Fibroblast of skin of abdomen (primary cell): Measurements from ENCODE around the gene SLC22A17.

Experiments used
- DNase-seq: peaks from one replicate; pipeline ENCODE4 v3.0.0-alpha.2; 2013

The SLC22A17 gene

DNA sequence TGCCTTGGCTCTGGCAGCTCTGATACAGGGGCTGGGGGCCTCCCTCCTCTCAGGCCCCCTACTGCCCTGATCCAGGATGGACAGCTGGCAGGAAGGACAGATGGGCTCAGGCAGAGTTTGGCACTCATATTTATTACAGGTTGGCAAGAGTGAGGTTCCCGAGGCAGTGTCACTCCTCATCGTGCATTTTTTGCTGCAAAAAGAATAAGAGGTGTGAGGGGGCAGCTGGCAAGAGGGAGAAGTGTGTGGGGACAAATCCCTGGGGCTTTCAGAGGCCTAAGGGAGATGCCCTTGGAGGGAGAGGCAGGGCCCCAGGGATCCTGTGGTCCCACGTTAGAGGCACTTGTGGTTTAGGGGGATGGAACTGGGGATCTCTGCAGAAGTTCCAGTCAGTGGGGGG is 29.2 kb upstream of the SLC22A17 start:
- no peak for DNase-seq

DNA sequence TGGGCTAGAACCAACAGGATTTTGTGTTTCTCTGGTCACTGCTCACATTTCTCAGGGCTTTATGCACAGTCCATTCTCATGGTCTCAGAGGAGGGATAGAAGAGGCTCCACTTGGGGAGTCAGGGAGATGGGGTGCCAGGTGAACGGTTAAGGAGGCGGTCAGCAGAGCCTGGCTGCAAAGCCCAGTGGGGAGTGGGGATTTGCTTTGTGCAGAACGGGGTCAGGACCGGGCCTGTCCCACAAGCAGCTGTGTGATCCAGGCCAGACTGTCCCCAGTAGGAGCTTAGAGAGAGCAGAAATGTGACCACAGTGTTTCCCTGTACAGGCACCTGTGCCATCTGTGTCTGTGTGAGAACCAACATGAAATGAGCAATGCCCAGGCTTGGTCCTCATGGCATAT is 28.3 kb upstream of the SLC22A17 start:
- DNase-seq: no peak

DNA sequence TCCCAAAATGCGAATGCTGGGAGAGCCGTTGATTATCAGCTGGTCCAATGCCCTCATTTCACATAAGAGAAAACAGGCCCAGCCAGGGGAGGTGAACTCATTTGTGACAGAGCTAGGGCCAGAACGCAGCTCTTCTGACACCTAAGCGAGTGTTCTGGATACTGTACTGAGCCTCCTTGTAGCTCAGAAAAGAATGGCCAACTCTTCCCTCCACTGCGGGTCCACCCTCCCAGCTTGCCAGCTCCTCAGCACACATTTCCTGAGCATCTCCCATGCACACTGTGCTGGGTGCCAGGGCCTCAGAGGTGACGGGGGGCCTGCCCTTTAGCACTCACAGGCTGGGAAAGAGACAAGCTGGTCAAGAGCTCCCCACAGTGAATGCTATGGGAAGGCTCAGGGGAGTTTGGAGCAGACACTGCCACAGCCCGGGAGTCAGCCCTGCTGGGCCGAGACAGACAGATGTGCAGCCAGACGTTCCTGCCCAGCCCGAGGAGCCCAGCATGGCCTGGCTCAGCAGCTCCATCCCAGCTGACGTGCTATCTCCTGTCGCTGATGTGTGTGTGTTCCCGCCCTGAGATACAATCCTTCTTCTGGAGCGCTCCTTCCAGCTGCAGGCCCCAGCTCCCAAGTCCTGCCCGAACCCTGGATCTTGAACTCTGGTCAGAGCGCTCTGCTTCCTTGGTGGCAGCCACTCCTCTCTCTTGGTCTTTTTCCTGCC is 27.7 kb upstream of the SLC22A17 start:
- DNase-seq: no peak

DNA sequence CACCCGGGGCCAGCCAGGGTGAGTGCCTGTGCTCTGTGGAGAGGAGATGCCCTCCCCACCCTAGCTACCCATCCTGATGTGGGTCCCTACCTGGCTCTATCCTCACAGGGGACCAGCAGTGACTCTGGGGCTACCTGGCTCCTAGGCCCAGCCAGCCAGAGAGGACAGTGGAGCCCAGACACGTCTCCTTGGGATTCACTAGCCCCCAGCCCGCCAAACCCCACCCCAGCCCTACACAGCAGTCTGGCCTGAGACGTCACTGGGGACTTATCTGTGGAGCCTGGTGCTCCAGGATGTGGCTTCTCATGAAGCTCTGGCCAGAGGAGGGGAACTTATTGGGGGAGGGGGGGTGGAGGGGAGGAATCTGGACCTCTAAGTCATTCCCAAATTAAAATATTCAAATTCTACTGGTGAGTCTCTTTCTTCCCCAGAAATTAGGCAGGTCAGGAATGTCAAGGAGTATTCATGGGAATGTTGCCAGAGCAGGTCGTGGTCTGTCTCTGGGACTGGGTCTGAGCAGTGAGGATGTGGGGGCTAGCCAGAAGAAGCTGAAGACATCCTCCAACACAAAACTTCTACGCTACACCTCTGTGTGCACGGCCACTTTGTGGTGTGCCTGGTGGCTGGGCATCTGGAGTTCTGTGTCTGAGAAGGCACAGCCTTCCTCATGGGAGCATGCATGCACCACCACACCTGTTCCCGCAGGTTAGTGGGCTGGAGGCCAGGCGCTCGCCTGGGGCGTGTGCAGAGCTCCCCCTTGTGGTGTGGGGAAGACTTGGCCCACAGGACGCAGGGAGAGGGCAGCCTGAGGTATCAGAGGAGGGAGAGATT is 26.9 kb upstream of the SLC22A17 start:
- DNase-seq: peak; percentile 28

DNA sequence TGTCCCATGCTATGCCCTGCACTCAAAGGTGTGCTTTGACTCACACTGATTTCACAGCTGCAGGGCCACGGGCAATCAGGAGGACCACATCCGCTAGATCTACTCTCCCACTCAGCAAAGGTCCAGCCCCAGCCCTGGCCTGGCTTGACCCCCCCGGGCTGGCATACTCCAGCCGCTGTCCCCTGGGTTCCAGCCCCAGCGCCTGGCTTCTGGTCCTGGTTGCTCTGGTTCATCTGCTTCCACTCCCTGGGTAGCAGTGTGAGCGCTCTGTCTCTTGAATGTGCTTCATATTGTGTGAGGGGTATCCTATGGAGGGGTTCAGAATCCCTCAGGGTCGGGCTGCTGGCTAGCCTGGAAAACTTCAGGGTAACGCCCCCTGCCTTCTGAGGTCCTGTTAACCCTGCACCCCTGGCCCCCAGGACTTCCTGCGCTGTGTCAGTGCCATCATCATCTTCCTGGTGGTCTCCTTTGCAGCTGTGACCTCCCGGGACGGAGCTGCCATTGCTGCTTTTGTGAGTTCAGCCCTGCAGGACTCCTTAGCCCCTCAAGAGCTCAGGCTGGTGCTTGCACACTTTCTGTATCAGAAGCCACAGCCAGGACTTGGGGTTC is 26.0 kb upstream of the SLC22A17 start:
- no peak for DNase-seq

DNA sequence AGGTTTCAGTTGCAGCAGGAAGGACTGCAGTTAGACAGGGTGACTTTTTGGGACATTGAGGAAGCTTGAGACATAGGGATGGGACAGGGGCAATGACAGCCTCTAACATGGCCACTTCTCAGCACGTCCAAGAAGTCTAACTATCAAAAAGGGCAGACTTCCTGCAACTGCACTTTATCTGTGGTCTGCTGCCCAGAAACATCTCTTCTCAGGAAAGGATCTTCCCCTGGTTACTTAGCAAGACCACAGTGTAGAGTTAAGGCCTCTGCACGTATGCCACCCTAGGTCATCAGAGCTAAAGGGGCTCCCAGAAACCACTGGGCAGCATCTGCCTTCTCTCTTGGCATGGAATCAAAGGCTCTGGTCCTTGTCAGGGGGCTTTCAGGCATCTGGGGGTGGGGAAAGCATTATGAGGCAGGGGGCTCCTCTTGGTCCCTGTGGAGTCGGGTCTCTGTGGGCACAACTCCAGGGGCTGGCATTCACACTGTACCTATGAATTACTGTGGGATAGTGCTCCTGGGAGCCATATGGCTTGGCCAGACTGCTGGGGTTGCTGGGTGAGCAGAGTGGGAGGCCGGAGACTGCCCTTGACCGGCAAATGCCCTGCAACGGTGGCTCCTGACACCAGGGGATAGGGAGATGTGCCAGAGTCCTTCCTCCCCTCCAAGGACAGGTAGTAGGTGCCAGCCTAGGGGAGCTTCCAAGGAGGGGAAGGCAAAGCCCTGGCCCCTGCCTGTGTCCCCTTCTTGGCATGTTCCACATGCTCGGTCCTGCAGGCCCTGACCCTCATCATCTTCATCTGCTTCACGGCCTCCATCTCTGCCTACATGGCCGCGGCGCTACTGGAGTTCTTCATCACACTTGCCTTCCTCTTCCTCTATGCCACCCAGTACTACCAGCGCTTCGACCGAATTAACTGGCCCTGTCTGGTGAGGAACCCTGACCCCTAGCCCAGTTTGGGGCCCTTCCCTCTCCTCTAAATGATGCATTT is 25.2 kb upstream of the SLC22A17 start:
- DNase-seq: no peak

DNA sequence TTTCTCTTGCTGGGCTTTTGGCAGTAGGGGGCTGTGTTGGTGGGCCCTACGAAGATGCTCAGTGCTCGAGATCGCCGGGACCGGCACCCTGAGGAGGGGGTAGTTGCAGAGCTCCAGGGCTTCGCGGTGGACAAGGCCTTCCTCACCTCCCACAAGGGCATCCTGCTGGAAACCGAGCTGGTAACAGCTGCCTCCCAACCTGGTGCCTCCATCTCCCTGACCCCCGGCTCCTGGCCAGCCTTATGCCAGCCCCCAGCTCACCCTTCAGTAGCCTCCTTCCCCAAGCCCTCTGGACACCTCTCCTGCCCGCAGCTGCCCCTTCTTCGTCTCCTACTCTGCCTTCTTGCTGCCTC is 24.5 kb upstream of the SLC22A17 start:
- DNase-seq: no peak

DNA sequence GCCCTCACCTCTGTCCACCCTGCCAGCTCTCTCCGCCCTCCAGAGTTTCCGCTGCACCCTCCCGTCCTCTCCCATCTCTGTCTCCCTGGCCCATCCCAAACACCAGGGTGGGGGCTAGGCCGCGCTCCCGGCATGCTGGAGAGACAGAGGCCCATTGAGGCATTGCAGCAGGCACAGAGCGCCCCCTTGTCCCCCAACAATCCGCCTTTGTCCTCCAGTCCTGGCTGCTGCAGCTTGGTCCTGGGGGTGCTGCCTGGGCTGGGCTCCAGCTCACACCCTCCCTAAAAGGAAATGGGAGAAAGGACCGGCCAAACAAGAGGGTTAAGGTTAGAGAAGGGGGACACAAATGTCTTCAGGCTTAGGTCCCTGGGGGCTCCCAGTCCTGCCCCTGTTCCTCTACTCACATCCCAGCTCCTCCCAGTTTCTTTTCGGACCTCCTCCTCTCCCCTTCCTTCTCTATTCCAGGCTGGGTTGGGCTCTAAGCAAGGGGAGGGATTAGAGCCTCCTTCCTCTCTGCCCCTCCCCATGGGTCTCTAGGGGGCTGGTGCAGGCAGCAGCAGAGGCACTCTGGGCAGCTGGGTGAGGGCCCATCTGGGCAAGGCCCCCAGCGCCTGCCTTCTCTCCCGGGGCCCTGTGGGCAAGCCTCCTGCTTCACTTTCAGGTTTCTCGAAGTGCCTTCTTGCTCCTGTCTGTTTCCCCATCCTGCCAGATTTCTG is 24.0 kb upstream of the SLC22A17 start, which contains the start of gene CMTM5:
Gene CMTM5, plus strand, starts transcription at position 565 of the 716 bp plus-strand sequence. CDS start 206 bp downstream, outside the sequence.
- DNase-seq: no peak

DNA sequence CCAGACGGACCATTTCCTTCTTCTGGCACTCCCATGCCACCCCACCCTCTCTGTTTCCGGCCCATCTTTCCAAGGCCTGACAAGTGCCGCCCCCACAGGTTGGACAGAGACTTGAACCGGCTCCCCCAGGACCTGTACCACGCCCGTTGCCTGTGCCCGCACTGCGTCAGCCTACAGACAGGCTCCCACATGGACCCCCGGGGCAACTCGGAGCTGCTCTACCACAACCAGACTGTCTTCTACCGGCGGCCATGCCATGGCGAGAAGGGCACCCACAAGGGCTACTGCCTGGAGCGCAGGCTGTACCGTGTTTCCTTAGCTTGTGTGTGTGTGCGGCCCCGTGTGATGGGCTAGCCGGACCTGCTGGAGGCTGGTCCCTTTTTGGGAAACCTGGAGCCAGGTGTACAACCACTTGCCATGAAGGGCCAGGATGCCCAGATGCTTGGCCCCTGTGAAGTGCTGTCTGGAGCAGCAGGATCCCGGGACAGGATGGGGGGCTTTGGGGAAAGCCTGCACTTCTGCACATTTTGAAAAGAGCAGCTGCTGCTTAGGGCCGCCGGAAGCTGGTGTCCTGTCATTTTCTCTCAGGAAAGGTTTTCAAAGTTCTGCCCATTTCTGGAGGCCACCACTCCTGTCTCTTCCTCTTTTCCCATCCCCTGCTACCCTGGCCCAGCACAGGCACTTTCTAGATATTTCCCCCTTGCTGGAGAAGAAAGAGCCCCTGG is 23.0 kb upstream of the SLC22A17 start:
- DNase-seq: no peak

DNA sequence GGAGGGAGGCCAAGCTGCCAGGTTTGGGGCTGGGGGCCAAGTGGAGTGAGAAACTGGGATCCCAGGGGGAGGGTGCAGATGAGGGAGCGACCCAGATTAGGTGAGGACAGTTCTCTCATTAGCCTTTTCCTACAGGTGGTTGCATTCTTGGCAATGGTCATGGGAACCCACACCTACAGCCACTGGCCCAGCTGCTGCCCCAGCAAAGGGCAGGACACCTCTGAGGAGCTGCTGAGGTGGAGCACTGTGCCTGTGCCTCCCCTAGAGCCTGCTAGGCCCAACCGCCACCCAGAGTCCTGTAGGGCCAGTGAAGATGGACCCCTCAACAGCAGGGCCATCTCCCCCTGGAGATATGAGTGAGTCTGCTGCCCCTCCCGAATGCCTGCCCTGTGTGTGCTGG is 20.4 kb upstream of the SLC22A17 start:
- DNase-seq: no peak

DNA sequence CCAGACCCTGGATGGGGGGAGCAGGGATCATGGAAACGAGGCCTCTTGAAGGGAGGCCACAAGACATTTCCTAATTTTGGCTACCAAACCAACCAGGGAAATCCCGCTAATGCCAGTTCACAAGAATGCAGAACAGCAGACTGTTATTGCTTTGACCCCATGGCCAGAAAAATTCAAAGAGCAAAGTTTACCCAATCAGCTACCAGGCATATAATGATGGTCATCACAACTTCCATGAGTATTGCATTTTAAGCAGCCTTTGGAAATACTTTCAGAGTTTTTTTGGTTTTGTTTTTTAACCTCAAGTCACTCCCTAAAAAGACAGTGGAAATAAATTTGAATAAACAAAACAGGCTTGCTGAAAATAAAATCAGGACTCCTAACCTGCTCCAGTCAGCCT is 19.8 kb upstream of the SLC22A17 start, which contains the start of gene IL25:
Gene IL25, plus strand, starts transcription at position 301 of the 400 bp plus-strand sequence.
- no peak for DNase-seq

DNA sequence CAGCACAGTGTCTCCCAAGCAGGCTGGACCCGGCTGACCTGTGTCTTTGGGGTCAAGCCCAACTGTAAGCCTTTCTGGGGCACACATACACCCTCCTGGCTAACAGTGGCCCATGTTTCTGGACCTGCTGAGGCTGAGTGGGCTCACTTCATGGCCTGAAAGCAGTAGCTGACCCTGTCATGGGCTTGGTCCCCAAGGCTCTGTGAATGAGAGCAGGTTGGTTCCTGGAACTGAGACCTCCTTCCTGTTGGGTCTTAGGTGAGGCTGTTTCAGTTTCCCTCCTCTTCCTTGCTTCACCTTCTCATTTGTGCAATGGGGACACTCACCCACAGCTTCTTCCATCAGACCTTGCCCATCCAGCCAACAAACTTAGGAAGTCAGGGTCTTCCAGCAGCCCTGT is 19.2 kb upstream of the SLC22A17 start:
- DNase-seq: no peak

DNA sequence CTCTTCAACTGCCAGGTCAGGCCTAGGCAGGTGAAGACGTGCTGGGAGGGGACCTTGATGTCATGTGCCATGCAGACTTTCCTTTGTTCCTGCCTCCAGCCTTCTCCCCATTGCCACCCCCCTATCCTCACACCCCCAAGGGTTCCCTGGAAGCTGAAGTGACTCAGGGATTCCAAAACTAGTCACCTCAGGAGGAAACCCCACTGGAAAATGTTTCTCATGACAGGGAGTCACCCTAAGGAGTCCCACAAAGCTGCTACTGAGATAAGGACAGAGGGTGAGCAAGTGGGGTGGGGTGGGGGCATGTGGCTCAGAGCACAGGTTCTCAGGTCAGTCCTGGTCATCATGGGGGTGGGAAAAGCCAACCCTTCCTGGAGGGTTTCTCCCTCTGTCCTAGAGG is 17.5 kb upstream of the SLC22A17 start:
- no peak for DNase-seq

DNA sequence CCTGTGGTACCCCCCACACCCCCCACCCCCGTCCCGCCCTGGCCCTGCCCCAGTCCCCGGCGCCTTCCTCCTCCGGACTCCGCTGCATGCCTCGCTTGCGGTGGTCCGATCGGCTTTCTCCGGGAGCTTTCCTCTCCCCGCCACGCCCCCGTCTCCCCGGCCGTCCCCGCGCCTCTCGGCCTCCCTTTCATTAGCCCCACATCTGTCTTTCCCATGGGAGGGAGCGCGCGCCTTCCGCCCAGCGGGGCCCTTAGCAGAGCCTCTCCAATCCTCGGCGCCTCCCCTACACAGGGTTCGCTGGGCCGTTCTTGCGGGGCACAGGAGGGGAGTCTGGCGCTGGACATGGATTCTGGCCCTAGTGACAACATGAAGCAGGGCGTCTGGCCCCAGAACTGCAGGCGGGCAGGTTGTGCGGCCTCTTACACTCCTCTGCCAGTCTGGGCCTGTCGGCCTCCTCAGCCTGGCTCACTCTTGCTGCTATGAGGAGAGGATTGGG is 13.8 kb upstream of the SLC22A17 start:
- DNase-seq: no peak

DNA sequence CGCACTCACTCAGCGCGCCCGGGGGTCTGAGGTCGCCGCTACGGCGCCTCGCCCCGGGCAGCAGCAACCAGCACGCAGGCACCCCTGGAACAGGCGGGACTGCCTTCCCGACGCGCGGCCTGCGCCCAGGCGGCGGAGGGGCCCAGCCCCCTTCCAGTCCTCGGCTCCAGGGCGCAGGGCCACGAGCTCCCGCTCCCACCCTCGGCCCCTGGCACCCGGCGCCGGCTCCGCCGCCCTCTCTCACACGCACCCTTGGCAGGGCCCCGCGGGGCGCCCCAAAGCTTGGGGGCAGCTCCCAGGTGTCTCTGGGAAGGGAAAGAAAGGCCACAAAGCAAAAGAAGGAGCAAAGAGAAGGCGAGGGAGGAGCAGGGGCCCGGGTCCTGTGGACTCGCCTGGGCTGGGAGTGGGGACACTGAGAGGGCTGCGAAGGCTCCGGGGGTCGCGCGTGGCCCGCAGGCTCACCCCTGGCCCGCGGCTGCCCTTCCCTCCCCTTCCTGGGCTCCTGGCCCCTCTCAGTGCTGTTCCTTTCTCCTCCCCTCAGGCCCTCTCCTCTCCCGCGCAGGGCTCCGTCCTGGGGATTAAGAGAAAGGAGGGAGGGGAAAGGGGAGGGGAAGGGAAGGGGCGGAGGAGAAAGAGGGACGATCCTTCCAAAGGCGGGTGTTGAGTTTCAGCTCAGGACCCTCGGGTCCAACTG is 13.2 kb upstream of the SLC22A17 start:
- DNase-seq: peak; percentile 87

DNA sequence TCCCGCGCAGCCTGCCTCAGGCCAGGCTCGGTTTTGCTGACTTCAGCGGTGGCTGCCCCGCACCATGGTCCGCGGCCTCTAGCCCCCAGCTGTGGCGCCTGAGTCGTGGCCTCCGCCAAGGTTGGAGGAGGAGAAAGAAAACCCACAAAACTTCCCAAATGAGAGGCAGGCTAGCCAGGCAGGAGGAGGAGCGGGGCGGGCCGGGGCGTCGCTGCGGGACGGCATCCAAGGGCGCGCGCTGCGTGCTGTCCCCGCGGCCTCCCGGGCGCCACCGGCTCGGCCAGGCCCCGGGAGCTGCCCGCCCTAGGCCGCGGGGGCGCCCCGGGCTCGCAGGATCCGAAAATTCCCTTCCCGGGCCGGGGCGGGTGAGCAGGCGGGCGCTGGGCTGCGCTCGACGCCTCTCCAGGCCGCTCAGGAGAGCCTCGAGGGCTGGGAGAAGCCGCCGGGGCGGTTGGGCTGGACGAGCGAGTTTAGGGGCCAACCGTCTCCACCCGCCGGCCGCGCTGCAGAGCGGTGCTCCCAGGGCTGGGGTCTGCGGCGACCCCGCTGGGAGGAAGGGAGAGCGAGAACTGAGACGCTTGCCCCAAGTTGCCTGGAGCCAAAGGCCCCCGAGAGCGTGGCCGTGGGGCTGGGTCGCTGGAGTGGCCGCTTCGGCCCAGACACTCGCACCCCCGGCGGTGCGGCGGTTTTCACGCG is 12.5 kb upstream of the SLC22A17 start, which contains the start of gene EFS:
Gene EFS, minus strand, starts transcription at position 137 of the 696 bp plus-strand sequence. CDS start 147 bp downstream, outside the sequence.
- DNase-seq: peak; percentile 44

DNA sequence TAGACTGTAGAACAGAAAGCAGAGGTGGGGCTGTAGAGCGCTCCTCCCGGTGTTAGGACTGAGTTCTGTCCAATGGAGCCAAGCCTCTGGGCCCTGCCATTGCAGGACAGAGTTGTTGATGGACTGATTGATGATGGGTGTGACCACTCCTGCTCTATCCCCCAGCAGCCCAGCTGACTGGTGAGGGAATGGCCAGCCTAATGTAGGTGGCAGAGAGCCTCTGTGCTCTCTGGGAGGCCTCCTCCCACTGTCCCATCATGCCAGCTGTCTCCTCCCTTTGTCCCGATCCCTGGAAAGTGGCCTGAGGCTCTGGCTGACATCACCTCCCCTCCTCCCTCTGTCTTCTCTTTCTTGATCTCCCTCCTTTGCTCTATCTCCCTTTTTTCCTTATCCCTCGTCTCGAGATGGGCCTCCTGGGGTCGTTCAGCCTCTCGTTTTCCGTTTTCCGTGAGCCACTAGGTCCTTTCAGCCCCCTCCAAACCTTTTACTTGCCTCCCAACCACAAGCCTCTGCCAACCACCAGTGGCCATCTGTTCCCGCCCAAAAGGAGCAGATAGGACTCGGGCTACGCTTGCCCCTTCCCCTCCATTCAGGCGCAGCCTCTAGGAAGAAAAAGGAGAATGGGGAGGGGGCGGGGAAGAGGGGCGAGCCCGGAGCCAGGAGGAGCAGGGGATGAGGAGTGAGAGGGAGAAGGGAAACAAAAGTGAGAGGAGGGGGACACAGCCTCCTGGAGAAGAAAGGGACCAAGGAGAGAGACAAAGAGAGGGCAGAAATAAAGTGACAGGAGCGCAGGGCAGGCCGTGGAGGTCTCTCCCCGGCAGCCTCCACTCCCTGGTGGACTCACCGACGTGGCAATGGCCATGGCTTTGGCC is 11.7 kb upstream of the SLC22A17 start:
- peak; percentile 17 for DNase-seq

DNA sequence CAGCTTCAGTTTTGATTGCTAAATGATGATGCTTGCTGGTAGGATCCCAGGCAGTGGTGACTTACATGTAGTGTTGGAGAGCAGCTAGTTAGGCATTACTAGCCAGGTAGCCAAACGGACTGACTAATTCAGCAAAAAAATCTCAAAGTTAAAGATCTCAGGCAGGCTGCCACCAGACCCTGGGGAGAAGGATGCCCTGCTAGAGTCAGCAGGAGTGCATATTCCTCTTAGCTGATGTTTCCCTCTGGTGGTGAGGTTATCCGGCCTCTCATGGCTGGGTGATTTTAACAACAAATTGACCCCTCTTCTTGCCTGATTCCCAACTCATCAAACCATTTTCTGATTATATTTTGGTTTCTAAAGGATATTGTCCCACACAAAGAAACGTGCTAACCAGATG is 9.5 kb upstream of the SLC22A17 start:
- DNase-seq: peak; percentile 43
